Heart right ventricle (tissue), 12 donors: ENCODE data around the gene CYP4F2. TPM values are rescaled to one million over a fixed set of nuclear protein-coding genes. Genes with fewer than 3 reads are reported as not detected.

Experiments used
- polyA plus RNA-seq, 2 donors: library from polyadenylated mRNA; stranded (reverse); fragments of 200-250 nt; gene quantifications; one replicate each; pipeline ENCODE4 v1.2.3, GENCODE V29; 2013
- total RNA-seq, 10 donors: library from RNA; stranded (reverse); fragmentation: NEBNext Ultra II Directional in 3 of 10; extraction: Animal tissue kit (Norgen Biotek cat#: 25700) in 3 of 10; gene quantifications; one replicate each; pipeline versions ENCODE4 v1.2.1 to v1.2.4, GENCODE V29; 2021 to 2023
- donor health status: ischemic (EF 13 %, LVEDD 7.1; RV severe dilation, severe dysfunction).
- donor health status: healthy with polysubstance abuse.
- donor health status: DM: no; HTN: yes; CAD: no.
- donor health status: DM: no; HTN: no; CAD: no.
- donor health status: ischemic (EF 25% LVEDD 6.9; RV normal size, moderate dysfunction).
- donor health status: ischemic (EF 25% LVEDD 5.7; RV mildly dilated, moderate dysfunction).
- donor health status: healthy.
- donor health status: nonischemic (EF 11% LVEDD 7.7; RV severe dilation, severe dysfunction).
- donor health status: DM: yes; HTN: yes; CAD: no.
- donor health status: PGD.
- donor health status: ischemic (EF 29% LVEDD 5.4; RV normal size, mild dysfunction).
- donor health status: nonischemic (EF 23%, LVEDD 6.1; RV moderate dilation, normal function).

CYP4F2 gene
- total and polyA plus RNA-seq, 12 donors, result not detected

Other genes with a start within 250 kb of the CYP4F2 start
- gene CYP4F12, start 225.0 kb downstream of the CYP4F2 start, total RNA-seq, result 1 to 10 TPM in 9 of 10 donors, under 1 TPM in 1; 0.92 to 6.8 (median 2.7) TPM
- 10 to 100 TPM in 1 of 2 donors, 1 to 10 TPM in 1; 1.7 to 17.3 TPM for gene CYP4F12, start 225.0 kb downstream of the CYP4F2 start, polyA plus RNA-seq
- gene OR10H2, start 170.1 kb downstream of the CYP4F2 start, total RNA-seq, result not detected
- not detected for gene OR10H2, start 170.1 kb downstream of the CYP4F2 start, polyA plus RNA-seq
- not detected for gene OR10H3, start 160.1 kb downstream of the CYP4F2 start, total RNA-seq
- not detected for gene OR10H3, start 160.1 kb downstream of the CYP4F2 start, polyA plus RNA-seq
- gene OR10H5, start 110.4 kb downstream of the CYP4F2 start, total RNA-seq, result not detected
- gene OR10H5, start 110.4 kb downstream of the CYP4F2 start, polyA plus RNA-seq, result not detected
- not detected for gene OR10H1, start 82.4 kb downstream of the CYP4F2 start, total RNA-seq
- not detected for gene OR10H1, start 82.4 kb downstream of the CYP4F2 start, polyA plus RNA-seq
- 1 to 10 TPM in 2 of 10 donors, under 1 TPM in 5, not detected in 3; 0.09 to 2.1 (median 0.80) TPM for gene CYP4F11, start 36.5 kb upstream of the CYP4F2 start, total RNA-seq
- under 1 TPM in 1 of 2 donors, not detected in 1; 0.22 TPM for gene CYP4F11, start 36.5 kb upstream of the CYP4F2 start, polyA plus RNA-seq
- not detected for gene OR10H4, start 50.9 kb upstream of the CYP4F2 start, total RNA-seq
- not detected for gene OR10H4, start 50.9 kb upstream of the CYP4F2 start, polyA plus RNA-seq
- 100 to 1,000 TPM in 2 of 10 donors, 10 to 100 TPM in 8; 52.0 to 231 (median 72.5) TPM for gene TPM4, start 178.4 kb upstream of the CYP4F2 start, total RNA-seq
- gene TPM4, start 178.4 kb upstream of the CYP4F2 start, polyA plus RNA-seq, result 100 to 1,000 TPM; 121 to 195 TPM
- 10 to 100 TPM; 16.4 to 47.4 (median 21.0) TPM for gene RAB8A, start 213.8 kb upstream of the CYP4F2 start, total RNA-seq
- gene RAB8A, start 213.8 kb upstream of the CYP4F2 start, polyA plus RNA-seq, result 10 to 100 TPM; 12.1 to 20.6 TPM
- gene HSH2D, start 245.6 kb upstream of the CYP4F2 start, total RNA-seq, result 1 to 10 TPM in 3 of 10 donors, under 1 TPM in 5, not detected in 2; 0.16 to 2.0 (median 0.56) TPM
- under 1 TPM; 0.19 to 0.51 TPM for gene HSH2D, start 245.6 kb upstream of the CYP4F2 start, polyA plus RNA-seq